Osteocyte (in vitro differentiated cells): ENCODE data around the gene PLXNC1. TPM values are rescaled to one million over a fixed set of nuclear protein-coding genes. Genes with fewer than 3 reads are reported as not detected.

ENCODE experiments used
- DNase-seq: peaks from one replicate; pipeline ENCODE4 v3.0.0; 2021; ENCODE audit warnings: mixed read lengths; ENCODE audit not compliant: unreplicated experiment; ENCODE audit errors: extremely low spot score
- H3K27ac Mint-ChIP-seq: one replicate; pipeline ENCODE4 v1.8.0; 2021; ENCODE audit warnings: mild to moderate bottlenecking, mixed read lengths; ENCODE audit not compliant: unreplicated experiment
- H3K27me3 Mint-ChIP-seq: one replicate; pipeline ENCODE4 v1.8.0; 2021; ENCODE audit warnings: mixed read lengths; ENCODE audit not compliant: unreplicated experiment
- H3K36me3 Mint-ChIP-seq: one replicate; pipeline ENCODE4 v1.8.0; 2021; ENCODE audit warnings: mixed read lengths; ENCODE audit not compliant: unreplicated experiment
- H3K4me1 Mint-ChIP-seq: one replicate; pipeline ENCODE4 v1.8.0; 2021; ENCODE audit warnings: mixed read lengths; ENCODE audit not compliant: unreplicated experiment
- H3K4me3 Mint-ChIP-seq: one replicate; pipeline ENCODE4 v1.8.0; 2021; ENCODE audit warnings: mild to moderate bottlenecking, moderate library complexity, mixed read lengths; ENCODE audit not compliant: unreplicated experiment
- H3K9me3 Mint-ChIP-seq: one replicate; pipeline ENCODE4 v1.8.0; 2021; ENCODE audit warnings: mixed read lengths; ENCODE audit not compliant: unreplicated experiment
- total RNA-seq: library from RNA; stranded (reverse); gene quantifications from 2 replicates; pipeline ENCODE4 v1.2.1, GENCODE V29; 2021
- TF ChIP-seq, protein P1 (sequence below): fragments of 200-600 bp; sonication (generic); IDR thresholded peaks from 2 replicates; pipeline ENCODE4 v1.5.0; 2021; ENCODE audit warnings: antibody characterized with exemption, mild to moderate bottlenecking, moderate library complexity

The PLXNC1 gene
- total RNA-seq, 1 donor from 2014 or later: 0.32 TPM

DNA sequence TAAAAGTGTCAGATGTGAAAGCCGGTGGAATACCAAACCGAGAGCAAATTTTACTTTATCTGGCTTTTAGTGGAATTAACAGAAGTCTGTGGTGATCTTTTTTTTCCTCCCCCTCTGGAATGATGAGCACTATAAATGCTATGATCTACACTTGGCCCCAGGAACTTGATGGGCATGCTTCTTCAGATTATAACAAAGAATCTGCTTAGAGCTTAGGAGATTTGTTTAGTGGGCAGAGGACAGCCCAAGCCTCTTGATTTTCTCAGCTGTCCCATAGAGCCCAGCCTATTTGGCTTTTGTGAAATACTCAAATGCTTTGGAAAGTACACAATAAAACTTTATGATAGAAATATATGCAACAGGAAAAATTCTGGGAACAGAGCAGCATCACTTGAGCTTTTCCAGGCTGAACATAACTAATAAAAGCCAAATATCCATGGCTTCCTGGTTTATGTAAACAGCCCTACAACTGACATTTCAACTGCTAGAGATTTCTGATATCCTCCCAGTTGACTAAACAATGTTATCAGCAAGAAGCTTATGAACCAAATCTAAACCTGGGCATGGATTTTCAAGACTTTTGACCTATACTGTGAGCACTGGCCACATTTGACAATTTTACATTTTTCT, 149.6 kb downstream of the PLXNC1 start:
- no peak for DNase-seq
- Mint-ChIP-seq H3K9me3 (no peaks in the 10 kb centered on the region), H3K4me1 (no peaks in the 10 kb centered on the region), H3K27me3 (no peaks in the 10 kb centered on the region), H3K36me3 (peaks cover 8% of the 10 kb centered on the region), H3K4me3 (no peak overlapping the region), H3K27ac (no peak overlapping the region)
- TF ChIP-seq, protein P1, sequence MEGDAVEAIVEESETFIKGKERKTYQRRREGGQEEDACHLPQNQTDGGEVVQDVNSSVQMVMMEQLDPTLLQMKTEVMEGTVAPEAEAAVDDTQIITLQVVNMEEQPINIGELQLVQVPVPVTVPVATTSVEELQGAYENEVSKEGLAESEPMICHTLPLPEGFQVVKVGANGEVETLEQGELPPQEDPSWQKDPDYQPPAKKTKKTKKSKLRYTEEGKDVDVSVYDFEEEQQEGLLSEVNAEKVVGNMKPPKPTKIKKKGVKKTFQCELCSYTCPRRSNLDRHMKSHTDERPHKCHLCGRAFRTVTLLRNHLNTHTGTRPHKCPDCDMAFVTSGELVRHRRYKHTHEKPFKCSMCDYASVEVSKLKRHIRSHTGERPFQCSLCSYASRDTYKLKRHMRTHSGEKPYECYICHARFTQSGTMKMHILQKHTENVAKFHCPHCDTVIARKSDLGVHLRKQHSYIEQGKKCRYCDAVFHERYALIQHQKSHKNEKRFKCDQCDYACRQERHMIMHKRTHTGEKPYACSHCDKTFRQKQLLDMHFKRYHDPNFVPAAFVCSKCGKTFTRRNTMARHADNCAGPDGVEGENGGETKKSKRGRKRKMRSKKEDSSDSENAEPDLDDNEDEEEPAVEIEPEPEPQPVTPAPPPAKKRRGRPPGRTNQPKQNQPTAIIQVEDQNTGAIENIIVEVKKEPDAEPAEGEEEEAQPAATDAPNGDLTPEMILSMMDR: no peak

DNA sequence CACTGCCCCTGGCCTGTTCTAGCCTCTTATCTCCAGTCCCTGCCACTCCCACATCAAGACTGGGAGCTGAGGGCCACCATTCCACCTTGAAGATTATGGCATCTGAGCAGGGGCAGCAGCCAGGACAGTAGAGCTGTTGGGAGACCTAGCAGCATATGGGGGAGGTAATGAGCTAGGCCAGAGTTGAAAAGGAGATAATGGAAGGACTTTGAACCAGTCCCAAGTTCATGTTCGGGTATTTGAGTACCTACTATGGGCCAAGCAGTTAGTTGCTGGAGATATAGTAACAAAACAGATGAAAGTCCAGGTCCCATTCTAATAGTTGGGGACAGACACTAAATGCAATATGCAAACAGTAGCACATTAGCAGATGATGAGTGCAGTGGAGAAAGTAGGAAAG, 151.5 kb downstream of the PLXNC1 start:
- Mint-ChIP-seq H3K4me1 (no peaks in the 10 kb centered on the region), H3K36me3 (peaks cover 8% of the 10 kb centered on the region), H3K9me3 (no peaks in the 10 kb centered on the region), H3K27me3 (no peaks in the 10 kb centered on the region), H3K4me3 (no peak overlapping the region), H3K27ac (no peak overlapping the region)
- no peak for DNase-seq
- TF ChIP-seq, protein P1: no peak

DNA sequence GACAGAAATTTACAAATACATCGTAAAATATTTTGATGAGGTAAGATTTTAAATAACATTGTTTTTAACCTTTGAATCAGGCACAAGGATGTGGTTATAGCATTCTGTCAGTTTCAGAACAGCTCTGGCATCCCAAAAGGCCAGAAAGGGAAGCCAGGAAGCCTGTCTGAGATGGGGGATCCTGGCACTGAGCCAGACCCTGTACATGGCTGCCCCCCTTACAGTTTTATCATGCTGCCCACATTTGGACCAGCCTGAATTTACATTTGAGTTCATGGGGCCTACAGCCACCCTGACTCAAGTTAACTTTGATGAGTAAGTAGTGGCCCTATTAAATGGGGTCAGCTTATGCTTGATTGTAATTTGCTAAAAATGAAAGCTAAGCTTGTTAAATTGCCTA, 155.6 kb downstream of the PLXNC1 start:
- no peaks in the 10 kb centered on the region for H3K27me3 Mint-ChIP-seq
- no peaks in the 10 kb centered on the region for H3K4me1 Mint-ChIP-seq
- H3K9me3 Mint-ChIP-seq: no peaks in the 10 kb centered on the region
- TF ChIP-seq, protein P1: no peak
- peaks cover 9% of the 10 kb centered on the region for H3K36me3 Mint-ChIP-seq
- no peak overlapping the region for H3K4me3 Mint-ChIP-seq
- DNase-seq: no peak
- H3K27ac Mint-ChIP-seq: no peak overlapping the region

DNA sequence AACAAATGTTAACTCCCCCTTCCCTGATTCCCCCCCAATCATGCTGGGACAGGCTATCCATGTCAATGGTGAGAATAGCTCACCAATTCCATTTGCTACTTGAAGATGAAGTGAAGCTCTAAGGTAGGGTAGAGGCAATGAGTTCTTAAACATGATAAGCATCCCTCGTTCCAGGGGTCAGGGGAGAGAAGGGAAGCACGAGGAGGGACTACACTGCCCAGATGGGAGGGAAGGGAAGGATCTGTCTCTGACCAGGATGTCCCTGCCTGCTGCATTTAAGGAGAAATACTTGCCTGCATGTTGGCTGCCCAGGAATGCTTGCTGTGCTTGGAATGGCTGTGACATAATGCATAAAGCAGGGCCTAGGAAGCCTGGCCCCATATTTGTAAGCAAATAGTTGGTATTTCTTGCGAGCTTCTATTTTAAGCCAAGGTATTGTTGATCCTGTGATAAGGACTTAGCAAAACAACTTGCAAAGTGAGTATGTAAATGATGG, 156.2 kb downstream of the PLXNC1 start:
- H3K27me3 Mint-ChIP-seq: no peaks in the 10 kb centered on the region
- H3K36me3 Mint-ChIP-seq: peaks cover 12% of the 10 kb centered on the region
- H3K27ac Mint-ChIP-seq: no peak overlapping the region
- no peaks in the 10 kb centered on the region for H3K4me1 Mint-ChIP-seq
- TF ChIP-seq, protein P1: no peak
- H3K9me3 Mint-ChIP-seq: no peaks in the 10 kb centered on the region
- no peak overlapping the region for H3K4me3 Mint-ChIP-seq
- no peak for DNase-seq

DNA sequence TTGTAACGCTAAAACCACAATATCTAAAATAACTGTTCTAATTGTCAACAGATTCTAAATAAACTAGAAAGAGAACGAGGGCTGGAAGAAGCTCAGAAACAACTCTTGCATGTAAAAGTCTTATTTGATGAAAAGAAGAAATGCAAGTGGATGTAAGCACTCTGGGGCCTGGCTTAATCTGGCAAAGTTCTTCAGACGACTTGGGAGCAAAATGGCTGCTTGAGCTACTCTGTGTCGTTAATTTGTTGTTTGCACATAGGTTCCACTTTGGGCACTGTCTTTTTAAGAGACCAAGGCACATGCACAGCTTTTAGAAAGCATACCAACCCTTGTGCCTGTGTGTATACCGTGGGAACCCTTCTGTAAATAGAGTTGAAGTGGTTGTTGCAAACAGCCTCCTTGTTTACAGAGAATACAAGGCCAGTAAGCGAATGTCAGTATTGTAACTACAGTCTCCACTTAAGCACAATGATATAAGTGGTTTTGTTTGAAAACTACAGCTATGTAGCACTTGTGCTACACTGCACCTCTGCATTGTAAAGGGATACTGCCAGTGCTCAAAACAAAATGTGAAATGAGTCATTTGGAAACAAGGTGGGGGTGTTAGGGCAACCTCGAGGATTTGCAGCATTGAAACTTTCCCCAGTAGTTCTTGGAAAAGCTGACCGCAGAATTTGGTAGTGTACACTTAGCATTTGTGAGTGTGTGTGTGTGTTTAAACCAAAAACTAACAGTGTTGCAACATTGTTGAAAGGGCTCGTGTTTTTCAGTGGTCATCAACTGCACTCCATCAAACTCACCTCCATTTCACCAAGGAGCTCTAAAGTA, 157.0 kb downstream of the PLXNC1 start:
- H3K27me3 Mint-ChIP-seq: no peaks in the 10 kb centered on the region
- H3K4me3 Mint-ChIP-seq: no peak overlapping the region
- TF ChIP-seq, protein P1: no peak
- no peak for DNase-seq
- H3K27ac Mint-ChIP-seq: no peak overlapping the region
- H3K4me1 Mint-ChIP-seq: no peaks in the 10 kb centered on the region
- H3K9me3 Mint-ChIP-seq: no peaks in the 10 kb centered on the region
- peaks cover 10% of the 10 kb centered on the region for H3K36me3 Mint-ChIP-seq
